ENCODE data around the gene CYP4A22.

Gene CYP4A22

GRCh38 chr1:47198214-47198613, 61.0 kb downstream of the CYP4A22 start:
- TF ChIP-seq, protein P1, sequence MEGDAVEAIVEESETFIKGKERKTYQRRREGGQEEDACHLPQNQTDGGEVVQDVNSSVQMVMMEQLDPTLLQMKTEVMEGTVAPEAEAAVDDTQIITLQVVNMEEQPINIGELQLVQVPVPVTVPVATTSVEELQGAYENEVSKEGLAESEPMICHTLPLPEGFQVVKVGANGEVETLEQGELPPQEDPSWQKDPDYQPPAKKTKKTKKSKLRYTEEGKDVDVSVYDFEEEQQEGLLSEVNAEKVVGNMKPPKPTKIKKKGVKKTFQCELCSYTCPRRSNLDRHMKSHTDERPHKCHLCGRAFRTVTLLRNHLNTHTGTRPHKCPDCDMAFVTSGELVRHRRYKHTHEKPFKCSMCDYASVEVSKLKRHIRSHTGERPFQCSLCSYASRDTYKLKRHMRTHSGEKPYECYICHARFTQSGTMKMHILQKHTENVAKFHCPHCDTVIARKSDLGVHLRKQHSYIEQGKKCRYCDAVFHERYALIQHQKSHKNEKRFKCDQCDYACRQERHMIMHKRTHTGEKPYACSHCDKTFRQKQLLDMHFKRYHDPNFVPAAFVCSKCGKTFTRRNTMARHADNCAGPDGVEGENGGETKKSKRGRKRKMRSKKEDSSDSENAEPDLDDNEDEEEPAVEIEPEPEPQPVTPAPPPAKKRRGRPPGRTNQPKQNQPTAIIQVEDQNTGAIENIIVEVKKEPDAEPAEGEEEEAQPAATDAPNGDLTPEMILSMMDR (conservative IDR thresholded peaks at IDR 0.05; ENCODE audit: control insufficient read depth, insufficient read depth, low read depth, low read length): no peak

More at GRCh38 chr1:47198214-47198613, 61.0 kb downstream of the CYP4A22 start:
- DNase-seq (ENCODE audit: low read depth): no peak
- no peak overlapping the region for H3K4me3 ChIP-seq (ENCODE audit: control insufficient read depth, low read depth, low read length)

All from fibroblast of mammary gland (primary cell).